Uterus (tissue), 2 donors: ENCODE data around the gene STH.
"Not testable (repeated sequence)": the region's sequence is repeated elsewhere in the genome, so short reads cannot be mapped to it uniquely, and the experiment has no call there.

Source experiments
- CTCF ChIP-seq, 4 experiments: fragments of 200-600 bp in 2 of 4; fragments of 450-650 bp in 2 of 4; sonication (generic) in 2 of 4; IDR thresholded peaks; one replicate each; pipeline ENCODE4 v1.5.1; 2016 to 2019; ENCODE audit warnings: antibody characterized with exemption in 4 of 4, mild to moderate bottlenecking in 2 of 4, moderate library complexity in 1 of 4
- POLR2A ChIP-seq, 2 donors: fragments of 450-650 bp; IDR thresholded peaks; one replicate each; pipeline ENCODE4 v1.6.1; 2016; ENCODE audit warnings: antibody characterized with exemption in 2 of 2, mild to moderate bottlenecking in 1 of 2, moderate library complexity in 1 of 2

GRCh38 chr17:45956746-45957145, 42.3 kb upstream of the STH start:
- not testable (repeated sequence) for TF ChIP-seq CTCF, POLR2A (IDR thresholded peaks at IDR 0.05)
